NCI-H345 (cell line): Measurements from ENCODE around the gene HUNK.
A peak's percentile ranks its signal among the peaks of the same experiment; 100 is the strongest.
"Not testable (repeated sequence)": the region's sequence is repeated elsewhere in the genome, so short reads cannot be mapped to it uniquely, and the experiment has no call there.

Experiments
- DNase-seq: peaks from one replicate; lab custom pipeline; 2025; lab: John Stamatoyannopoulos, UW

HUNK gene

GRCh38 chr21:31872452-31873274, at the start of gene HUNK:
HUNK (plus strand) TSS chr21:31873020; CDS start chr21:31873675, 655 bp downstream.
- peak; percentile 86 for DNase-seq

- DNase-seq: no peak
These were observed 42.9 kb upstream of the HUNK start for GRCh38 chr21:31829736-31830472.

DNA sequence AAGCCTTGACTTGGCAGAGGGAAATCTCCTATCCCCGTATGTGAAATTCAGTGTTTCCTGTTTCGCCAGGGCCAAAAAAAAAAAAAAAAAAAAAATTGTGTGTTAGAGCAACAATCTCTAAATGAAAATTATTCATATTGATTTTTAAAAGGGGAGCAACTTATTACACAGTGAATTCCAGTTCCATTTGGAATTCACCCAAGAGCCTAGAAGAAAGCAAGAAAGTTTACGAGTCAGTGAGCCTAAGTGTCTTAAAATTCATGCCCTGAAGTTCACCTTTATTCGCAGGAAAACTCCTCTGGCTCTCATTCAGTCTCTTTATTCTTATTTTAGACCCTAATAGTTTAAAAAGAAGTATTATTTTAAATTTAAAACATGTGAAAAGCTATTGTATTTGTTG, 42.1 kb upstream of the HUNK start:
- no peak for DNase-seq

- DNase-seq: no peak
These were observed 35.8 kb upstream of the HUNK start for GRCh38 chr21:31837041-31837440.

DNA sequence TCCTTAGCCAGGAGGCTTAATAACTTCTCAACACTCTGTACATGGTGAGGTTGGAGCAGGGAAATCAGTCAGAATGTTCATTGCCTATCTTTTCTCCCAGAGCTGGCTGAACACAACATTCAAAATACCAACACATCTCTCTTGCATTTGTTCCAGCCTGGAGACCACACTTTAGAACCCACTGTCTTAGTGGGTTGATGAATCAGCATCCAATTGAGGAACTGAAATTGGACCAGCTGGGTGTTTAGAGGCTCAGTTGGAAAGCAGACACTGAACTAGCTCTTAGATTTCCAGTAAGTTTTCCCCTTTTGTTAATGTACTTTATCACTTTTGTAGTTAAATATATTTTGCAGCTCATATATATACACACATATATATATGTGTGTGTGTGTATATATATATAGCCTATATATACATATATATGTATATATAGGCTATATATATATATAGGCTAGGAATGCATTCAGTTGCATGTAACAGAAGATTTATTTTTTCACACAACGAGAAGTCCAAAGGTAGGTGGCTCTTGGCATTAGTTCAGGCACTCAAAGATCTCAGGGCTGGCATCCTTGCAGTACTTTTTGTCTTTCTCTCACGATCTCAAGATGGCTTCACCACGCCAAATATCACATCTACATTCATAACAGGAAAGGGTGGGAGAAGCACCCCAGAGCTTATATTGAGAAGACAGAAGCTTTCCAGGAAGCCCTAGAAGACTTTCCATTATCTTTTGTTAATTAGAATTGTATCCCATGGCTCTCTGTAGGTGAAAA, 35.0 kb upstream of the HUNK start:
- no peak for DNase-seq

DNA sequence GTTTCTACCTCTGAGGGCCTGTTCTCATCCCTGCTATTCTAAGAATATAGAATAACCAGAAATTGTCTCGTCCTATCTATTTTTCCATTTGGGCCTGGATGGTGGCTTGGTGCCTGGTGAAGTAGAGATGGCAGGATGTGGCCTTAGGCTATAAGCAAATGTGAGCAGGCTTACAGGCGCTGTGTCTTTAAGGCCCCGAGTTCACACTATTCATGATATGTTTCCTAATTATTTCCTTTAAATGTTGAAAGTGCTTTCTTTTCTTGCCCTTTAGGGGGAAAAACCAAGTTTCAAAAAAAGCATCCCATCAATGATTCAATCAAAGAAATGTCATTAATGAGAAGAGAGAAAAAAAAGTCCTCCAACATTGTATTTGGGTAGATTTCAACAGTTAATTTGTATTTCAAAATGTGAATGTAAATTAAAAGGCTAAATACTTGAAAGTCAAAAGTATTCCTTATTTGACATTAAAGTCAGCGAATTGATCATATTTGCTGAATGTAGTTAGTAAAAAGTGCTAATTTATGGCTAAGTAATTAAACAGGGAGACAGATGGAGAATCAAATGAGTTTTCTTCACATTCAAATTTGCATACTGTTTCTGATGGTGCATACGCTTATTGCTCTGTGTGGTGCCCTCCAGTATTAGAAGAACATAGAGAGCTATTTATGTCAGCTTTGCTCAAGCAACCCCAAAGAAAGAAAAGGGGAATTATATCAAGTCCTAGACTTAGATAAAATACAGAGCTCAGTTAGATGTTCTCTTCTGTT, 34.0 kb upstream of the HUNK start:
- DNase-seq: no peak

DNA sequence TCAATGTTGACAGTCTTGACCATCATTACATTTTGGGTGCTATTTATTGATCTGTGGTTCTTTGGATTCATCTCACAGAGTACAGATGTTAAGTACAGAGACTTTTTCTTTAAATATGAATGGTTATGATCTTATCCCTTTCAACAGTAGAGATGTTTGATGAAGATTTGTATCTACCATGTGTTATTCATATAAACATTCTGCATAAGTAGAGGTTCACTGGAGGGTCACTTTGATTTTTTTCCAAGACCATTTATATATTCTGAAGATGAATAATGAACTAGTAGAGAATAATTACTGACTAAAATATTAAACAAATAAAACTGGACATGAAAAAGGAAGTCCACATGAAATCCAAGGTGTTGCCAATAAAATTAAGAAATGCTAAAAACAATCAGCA, 28.6 kb upstream of the HUNK start:
- no peak for DNase-seq

DNA sequence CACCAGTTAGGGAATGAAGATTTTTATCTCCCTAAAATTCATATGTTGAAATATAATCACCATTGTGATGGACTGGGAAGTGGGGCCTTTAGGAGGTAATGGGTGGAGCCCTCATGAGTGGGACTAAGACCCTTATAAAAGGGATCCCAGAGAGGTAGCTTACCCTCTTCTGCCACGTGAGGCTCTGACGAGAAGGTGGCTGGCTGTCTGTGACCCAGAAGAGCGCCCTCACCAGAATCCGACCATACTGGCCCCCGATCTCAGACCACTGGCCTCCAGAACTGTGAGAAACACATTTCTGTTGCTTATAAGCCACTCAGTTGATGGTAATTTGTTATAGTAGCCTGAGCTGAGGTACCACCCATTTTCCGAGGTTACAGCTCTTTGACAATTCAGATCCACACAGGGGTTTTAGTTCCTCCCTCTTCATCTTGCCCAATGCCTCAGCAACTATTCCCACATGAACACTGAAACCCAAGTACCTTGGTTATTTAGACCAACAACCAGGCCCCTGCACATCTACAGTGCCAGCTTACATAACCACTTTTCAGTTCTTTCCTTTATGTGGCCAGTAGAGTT, 27.6 kb upstream of the HUNK start:
- no peak for DNase-seq

- no peak for DNase-seq
These were observed 26.1 kb upstream of the HUNK start for GRCh38 chr21:31846690-31847089.

DNA sequence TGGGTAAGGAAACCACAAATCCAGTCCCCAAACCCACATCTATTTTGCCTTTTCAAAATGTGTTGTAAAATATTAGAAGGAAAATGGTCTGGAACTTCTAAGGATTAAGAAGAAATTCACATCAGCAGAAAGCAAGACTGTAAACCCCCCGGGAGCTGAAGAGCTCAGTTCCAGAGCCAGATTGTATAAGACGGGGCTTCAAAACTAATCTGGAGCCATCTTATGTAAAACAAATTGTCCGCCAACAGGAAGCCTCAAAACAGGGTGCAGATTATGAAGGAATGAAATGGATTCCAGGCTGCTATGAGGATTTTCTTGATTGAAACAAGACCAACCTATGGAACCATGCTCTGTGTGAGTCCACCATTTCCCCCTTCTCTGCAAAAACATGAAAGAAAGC, 25.1 kb upstream of the HUNK start:
- no peak for DNase-seq

DNA sequence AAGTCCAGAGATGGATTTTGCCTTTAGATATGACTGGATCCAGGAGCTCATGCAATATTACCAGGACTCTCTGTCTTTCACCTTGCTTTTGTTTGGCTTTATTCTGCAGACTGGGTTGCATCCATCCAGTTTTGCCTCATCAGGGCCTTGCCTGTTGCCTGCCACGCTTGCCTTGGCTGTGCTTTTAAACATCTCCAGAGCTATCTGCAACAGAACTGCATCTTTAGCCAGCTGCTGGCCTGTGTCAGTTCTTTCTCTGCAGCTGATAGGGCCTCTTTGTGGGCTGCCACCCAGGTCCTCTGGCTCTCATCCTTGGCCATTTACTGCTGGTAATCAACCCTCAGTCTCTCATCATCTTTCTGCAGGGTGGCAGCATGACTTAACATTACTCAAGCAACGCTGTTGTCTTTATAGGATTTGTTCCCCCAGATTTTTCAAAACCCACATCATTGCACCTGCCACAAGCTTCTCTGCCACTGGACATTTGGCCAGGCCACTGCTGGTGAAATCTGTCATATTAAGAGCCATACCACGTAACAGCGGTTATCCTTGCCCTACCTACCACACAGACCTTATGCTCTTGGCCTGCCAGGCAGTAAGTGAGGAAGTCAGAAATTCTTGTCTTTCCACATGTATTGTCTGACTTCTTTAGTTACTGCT, 24.4 kb upstream of the HUNK start:
- DNase-seq: no peak

GRCh38 chr21:31850886-31851285, 21.9 kb upstream of the HUNK start:
- no peak for DNase-seq

DNA sequence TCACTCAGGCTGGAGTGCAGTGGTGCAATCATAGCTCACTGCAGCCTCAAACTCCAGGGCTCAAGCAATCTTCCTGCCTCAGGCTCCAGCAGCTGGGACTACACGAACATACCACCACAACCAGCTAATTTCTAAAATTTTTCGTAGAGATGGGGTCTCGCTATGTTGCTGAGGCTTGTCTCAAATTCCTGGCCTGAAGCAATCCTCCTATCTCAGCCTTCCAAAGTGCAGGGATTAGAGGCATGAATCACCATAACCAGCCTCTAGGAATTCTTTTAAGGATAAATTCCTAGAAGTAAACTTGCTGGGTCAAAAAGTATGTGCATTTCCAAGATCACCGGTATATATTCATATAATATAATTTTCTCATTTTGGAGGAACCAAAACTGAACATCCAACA, 17.6 kb upstream of the HUNK start:
- no peak for DNase-seq

DNA sequence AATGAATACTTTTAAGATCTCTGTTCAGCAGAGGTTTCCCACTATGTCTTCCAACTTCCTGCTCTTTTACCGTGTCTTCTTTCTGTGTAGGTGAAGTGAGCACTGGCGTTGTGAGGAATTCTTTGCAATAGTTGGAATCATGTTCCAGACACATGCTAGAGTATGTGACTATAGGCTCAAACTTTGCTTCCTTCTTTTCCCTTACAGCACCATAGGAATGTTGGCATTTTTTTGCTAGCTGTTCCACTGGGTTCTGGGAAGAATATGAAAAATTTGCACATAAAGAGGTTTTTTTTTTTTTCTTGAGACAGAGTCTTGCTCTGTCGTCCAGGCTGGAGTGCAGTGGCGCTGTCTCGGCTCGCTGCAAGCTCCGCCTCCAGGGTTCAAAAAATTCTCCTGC, 15.7 kb upstream of the HUNK start:
- no peak for DNase-seq

DNA sequence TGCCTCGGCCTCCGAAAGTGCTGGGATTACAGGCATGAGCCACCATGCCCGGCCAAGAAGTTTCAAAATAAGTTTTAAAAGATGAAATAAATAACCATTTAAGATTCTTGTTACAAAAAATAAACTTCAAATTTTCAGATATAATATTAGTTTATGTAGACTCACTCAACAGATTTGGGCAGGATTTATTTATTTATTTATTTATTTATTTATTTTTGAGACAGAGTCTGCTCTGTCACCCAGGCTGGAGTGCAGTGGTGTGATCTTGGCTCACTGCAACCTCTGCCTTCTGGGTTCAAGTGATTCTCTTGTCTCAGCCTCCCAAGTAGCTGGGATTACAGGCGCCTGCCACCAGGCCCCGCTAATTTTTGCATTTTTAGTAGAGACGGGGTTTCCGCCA, 15.2 kb upstream of the HUNK start:
- not testable (repeated sequence) for DNase-seq

DNA sequence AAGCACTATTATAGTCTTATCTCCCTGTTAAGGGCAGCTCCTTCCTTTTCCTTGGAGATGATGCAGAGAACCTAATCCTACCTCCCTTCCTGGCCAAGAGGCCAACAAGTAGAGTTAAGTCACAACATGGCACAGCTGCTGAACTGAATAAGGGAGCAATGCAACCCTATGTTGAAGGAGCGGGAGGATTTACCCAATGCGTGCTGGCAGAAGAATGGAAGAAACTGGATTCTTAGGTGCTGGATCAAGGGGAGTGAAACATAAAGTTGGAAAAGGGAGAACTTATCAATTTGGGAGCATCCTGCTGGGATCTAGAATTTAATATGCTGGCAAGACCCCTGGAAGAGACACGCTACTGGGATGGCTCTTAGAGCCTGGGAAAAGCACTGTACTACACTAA, 12.0 kb upstream of the HUNK start:
- no peak for DNase-seq

- DNase-seq: peak; percentile 36
These were observed 10.7 kb upstream of the HUNK start for GRCh38 chr21:31862078-31862477.

GRCh38 chr21:31865429-31865970, 7.3 kb upstream of the HUNK start:
- no peak for DNase-seq

GRCh38 chr21:31866077-31866511, 6.7 kb upstream of the HUNK start:
- peak; percentile 97 for DNase-seq

DNA sequence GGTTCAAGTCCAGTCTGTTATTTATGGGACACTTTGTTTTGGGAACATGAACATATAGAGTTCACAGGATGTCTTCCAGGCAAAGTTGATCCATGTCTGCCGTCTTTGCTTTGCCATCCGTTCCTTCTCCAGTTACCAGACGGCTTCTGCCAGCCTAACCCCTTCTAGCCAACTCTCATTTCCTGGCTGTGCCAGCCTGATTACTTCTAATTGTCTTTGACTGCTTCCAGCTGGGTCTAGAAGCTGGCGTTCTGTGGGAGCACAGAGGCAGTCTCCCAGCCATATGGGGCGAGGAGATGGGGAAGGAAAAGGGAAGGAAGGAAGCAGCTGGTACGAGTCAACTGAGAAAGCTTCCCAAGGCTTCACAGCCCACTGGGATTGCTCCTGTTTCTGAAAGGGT, 3.1 kb upstream of the HUNK start:
- no peak for DNase-seq
